ENCODE measurements around the gene TTLL5. TPM values are rescaled to one million over a fixed set of nuclear protein-coding genes. Genes with fewer than 3 reads are reported as not detected.

TTLL5 gene
- total and polyA plus RNA-seq, 9 of the 15 experiments (the other 6 are each of a cell fraction or from before 2014, with no cell fraction given), result 4.1 to 18.9 (median 12.6) TPM

- intact Hi-C loops (cut with micrococcal nuclease) (loop anchor here (1.0 to 2.0 kb wide), 3 partner anchors 84 to 188 kb away; no protein-coding TSS in a partner anchor), in situ Hi-C loops (cut with MboI) (no loop called here)
- DNase-seq (ENCODE audit: extremely low read depth in 1 of 4, low spot score in 3 of 4), result peak in 1 of 4 experiments; percentile 11
- H4K20me1 ChIP-seq (replicated peaks; ENCODE audit: control insufficient read depth, insufficient read depth, low read length), result no peaks in the 10 kb centered on the region
- 59% methylated on average over 2 of the region's 2 CpGs for WGBS (ENCODE audit: insufficient coverage, low coverage, missing lambda C conversion rate)
- H2AFZ ChIP-seq (ENCODE audit: low read depth, low read length), result no peak overlapping the region
- no peaks in the 10 kb centered on the region for H3K27me3 ChIP-seq (ENCODE audit: control insufficient read depth in 2 of 2, insufficient read depth in 2 of 2, low read length in 2 of 2)
- H3K4me1 ChIP-seq (replicated peaks in 1 of 2; ENCODE audit: control insufficient read depth in 2 of 2, insufficient read depth in 2 of 2, low read length in 2 of 2), result no peaks in the 10 kb centered on the region
- FAIRE-seq, result peak; percentile 26
- ChIA-PET CTCF (ENCODE audit: low intra/inter-chr PET ratio) (interaction anchor here (0.6 to 1.0 kb wide), 2 partner anchors 186 to 188 kb away, joined by 3 to 4 read pairs; partner anchors contain the start of gene TGFB3), POLR2A (interaction anchor here (0.6 to 0.8 kb wide), 3 partner anchors 10 to 187 kb away, joined by 3 to 5 read pairs (median 3); partner anchors contain the start of gene TGFB3)
- H3K9ac ChIP-seq (ENCODE audit: insufficient read depth in 1 of 2, low read depth in 2 of 2, low read length in 2 of 2), result no peak overlapping the region
- no peak overlapping the region for H3K4me3 ChIP-seq
- H3K9me3 ChIP-seq (replicated peaks; ENCODE audit: control insufficient read depth, insufficient read depth, low read depth, low read length), result no peaks in the 10 kb centered on the region
- no peaks in the 10 kb centered on the region for H3K79me2 ChIP-seq (ENCODE audit: control insufficient read depth, insufficient read depth, low read length)
- H3K27ac ChIP-seq (ENCODE audit: extremely low read depth, low read depth, low read length), result no peak overlapping the region
- no peaks in the 10 kb centered on the region for H3K36me3 ChIP-seq (ENCODE audit: control insufficient read depth, insufficient read depth, low read length)
- no TSS peak for BruUV-seq (replicated peaks)
- ATAC-seq, result peak; percentile 83
- H3K4me2 ChIP-seq (ENCODE audit: insufficient read depth, low read length), result no peak overlapping the region
- no peaks in the 10 kb centered on the region for H3K9me1 ChIP-seq (ENCODE audit: control insufficient read depth, insufficient read depth, low read length)
- TF ChIP-seq, protein P1, sequence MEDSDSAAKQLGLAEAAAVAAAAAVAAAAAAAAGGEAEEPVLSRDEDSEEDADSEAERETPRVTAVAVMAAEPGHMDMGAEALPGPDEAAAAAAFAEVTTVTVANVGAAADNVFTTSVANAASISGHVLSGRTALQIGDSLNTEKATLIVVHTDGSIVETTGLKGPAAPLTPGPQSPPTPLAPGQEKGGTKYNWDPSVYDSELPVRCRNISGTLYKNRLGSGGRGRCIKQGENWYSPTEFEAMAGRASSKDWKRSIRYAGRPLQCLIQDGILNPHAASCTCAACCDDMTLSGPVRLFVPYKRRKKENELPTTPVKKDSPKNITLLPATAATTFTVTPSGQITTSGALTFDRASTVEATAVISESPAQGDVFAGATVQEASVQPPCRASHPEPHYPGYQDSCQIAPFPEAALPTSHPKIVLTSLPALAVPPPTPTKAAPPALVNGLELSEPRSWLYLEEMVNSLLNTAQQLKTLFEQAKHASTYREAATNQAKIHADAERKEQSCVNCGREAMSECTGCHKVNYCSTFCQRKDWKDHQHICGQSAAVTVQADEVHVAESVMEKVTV (CRISPR knock-in tag; IDR thresholded peaks at IDR 0.05), result 0 out of 2 replicates have a peak, but pooled peaks have one; percentile 27
- peak; percentile 56 to 72 for TF ChIP-seq RAD21 (CRISPR knock-in tag; conservative IDR thresholded peaks at IDR 0.05 in 1 of 2, IDR thresholded peaks at IDR 0.05 in 1 of 2)
- no peak for TF ChIP-seq EZH2 (IDR thresholded peaks at IDR 0.05; ENCODE audit: borderline replicate concordance, low read depth, low read length)
- TF ChIP-seq, protein P2, sequence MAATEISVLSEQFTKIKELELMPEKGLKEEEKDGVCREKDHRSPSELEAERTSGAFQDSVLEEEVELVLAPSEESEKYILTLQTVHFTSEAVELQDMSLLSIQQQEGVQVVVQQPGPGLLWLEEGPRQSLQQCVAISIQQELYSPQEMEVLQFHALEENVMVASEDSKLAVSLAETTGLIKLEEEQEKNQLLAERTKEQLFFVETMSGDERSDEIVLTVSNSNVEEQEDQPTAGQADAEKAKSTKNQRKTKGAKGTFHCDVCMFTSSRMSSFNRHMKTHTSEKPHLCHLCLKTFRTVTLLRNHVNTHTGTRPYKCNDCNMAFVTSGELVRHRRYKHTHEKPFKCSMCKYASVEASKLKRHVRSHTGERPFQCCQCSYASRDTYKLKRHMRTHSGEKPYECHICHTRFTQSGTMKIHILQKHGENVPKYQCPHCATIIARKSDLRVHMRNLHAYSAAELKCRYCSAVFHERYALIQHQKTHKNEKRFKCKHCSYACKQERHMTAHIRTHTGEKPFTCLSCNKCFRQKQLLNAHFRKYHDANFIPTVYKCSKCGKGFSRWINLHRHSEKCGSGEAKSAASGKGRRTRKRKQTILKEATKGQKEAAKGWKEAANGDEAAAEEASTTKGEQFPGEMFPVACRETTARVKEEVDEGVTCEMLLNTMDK (IDR thresholded peaks at IDR 0.05; ENCODE audit: borderline replicate concordance, insufficient read depth, low read depth, low read length, poor library complexity, severe bottlenecking), result no peak
- 0 out of 2 replicates have a peak, but pooled peaks have one; percentile 17 for TF ChIP-seq SMC3 (conservative IDR thresholded peaks at IDR 0.05; ENCODE audit: insufficient read depth, low read depth, low read length)
- TF ChIP-seq, protein P3, sequence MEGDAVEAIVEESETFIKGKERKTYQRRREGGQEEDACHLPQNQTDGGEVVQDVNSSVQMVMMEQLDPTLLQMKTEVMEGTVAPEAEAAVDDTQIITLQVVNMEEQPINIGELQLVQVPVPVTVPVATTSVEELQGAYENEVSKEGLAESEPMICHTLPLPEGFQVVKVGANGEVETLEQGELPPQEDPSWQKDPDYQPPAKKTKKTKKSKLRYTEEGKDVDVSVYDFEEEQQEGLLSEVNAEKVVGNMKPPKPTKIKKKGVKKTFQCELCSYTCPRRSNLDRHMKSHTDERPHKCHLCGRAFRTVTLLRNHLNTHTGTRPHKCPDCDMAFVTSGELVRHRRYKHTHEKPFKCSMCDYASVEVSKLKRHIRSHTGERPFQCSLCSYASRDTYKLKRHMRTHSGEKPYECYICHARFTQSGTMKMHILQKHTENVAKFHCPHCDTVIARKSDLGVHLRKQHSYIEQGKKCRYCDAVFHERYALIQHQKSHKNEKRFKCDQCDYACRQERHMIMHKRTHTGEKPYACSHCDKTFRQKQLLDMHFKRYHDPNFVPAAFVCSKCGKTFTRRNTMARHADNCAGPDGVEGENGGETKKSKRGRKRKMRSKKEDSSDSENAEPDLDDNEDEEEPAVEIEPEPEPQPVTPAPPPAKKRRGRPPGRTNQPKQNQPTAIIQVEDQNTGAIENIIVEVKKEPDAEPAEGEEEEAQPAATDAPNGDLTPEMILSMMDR (IDR thresholded peaks at IDR 0.05 in 2 of 3, conservative IDR thresholded peaks at IDR 0.05 in 1 of 3; ENCODE audit: insufficient read depth in 2 of 3, low read depth in 1 of 3, low read length in 3 of 3), result peak; percentile 29 to 71 (median 68); a peak in 4 of 6 replicates
- no peak for TF ChIP-seq CBFB (CRISPR knock-in tag; IDR thresholded peaks at IDR 0.05)
- TF ChIP-seq KLF13 (tag; IDR thresholded peaks at IDR 0.05; ENCODE audit: borderline replicate concordance, low read depth), result no peak
These were observed 133.6 kb downstream of the TTLL5 start for GRCh38 chr14:75794615-75795038.
